Nephron progenitor cell (in vitro differentiated cells): ENCODE data around the gene MARF1.
"Not testable (repeated sequence)": the region's sequence is repeated elsewhere in the genome, so short reads cannot be mapped to it uniquely, and the experiment has no call there.

Experiments
- DNase-seq: peaks from one replicate; pipeline ENCODE4 v3.0.0; 2021
- H3K27ac Mint-ChIP-seq: 2 replicates; pipeline ENCODE4 v1.8.0; 2021; ENCODE audit warnings: mild to moderate bottlenecking, moderate library complexity, mixed read lengths
- H3K27me3 Mint-ChIP-seq: 2 replicates; pipeline ENCODE4 v1.8.0; 2021; ENCODE audit warnings: mild to moderate bottlenecking, low read depth, mixed read lengths; ENCODE audit not compliant: poor library complexity
- H3K36me3 Mint-ChIP-seq: 2 replicates; pipeline ENCODE4 v1.8.0; 2021; ENCODE audit warnings: low read depth, mixed read lengths
- H3K4me1 Mint-ChIP-seq: 2 replicates; pipeline ENCODE4 v1.8.0; 2021; ENCODE audit warnings: mixed read lengths
- H3K4me3 Mint-ChIP-seq: 2 replicates; pipeline ENCODE4 v1.8.0; 2021; ENCODE audit warnings: mild to moderate bottlenecking, moderate library complexity, mixed read lengths
- H3K9me3 Mint-ChIP-seq: 2 replicates; pipeline ENCODE4 v1.8.0; 2021; ENCODE audit warnings: mild to moderate bottlenecking, moderate library complexity, mixed read lengths
- CTCF ChIP-seq: fragments of 200-600 bp; sonication (generic); IDR thresholded peaks from 2 replicates; pipeline ENCODE4 v1.5.0; 2021; ENCODE audit warnings: antibody characterized with exemption

The MARF1 gene

GRCh38 chr16:15686287-15686686 is 43.3 kb upstream of the MARF1 start:
- Mint-ChIP-seq H3K4me3 (no peak overlapping the region), H3K27ac (peak overlapping the region; percentile 44), H3K4me1 (no peaks in the 10 kb centered on the region), H3K27me3 (no peaks in the 10 kb centered on the region), H3K36me3 (peaks cover 48% of the 10 kb centered on the region), H3K9me3 (no peaks in the 10 kb centered on the region)
- DNase-seq = no peak
- TF ChIP-seq CTCF = no peak

- no peaks in the 10 kb centered on the region for H3K9me3 Mint-ChIP-seq
- no peak for DNase-seq
- peak; percentile 33 for TF ChIP-seq CTCF
- no peak overlapping the region for H3K4me3 Mint-ChIP-seq
- H3K36me3 Mint-ChIP-seq = peaks cover 51% of the 10 kb centered on the region
- H3K27ac Mint-ChIP-seq = no peak overlapping the region
- H3K27me3 Mint-ChIP-seq = no peaks in the 10 kb centered on the region
- peaks cover 8% of the 10 kb centered on the region for H3K4me1 Mint-ChIP-seq
These were observed 39.2 kb upstream of the MARF1 start for GRCh38 chr16:15682105-15682570.

GRCh38 chr16:15677447-15677846 is 34.5 kb upstream of the MARF1 start:
- Mint-ChIP-seq H3K27ac (peak overlapping the region; percentile 70), H3K9me3 (no peaks in the 10 kb centered on the region), H3K27me3 (no peaks in the 10 kb centered on the region), H3K4me3 (no peak overlapping the region), H3K36me3 (peaks cover 45% of the 10 kb centered on the region), H3K4me1 (peaks cover 32% of the 10 kb centered on the region)
- no peak for DNase-seq
- no peak for TF ChIP-seq CTCF

- peak; percentile 17 for DNase-seq
- no peaks in the 10 kb centered on the region for H3K9me3 Mint-ChIP-seq
- peak overlapping the region; percentile 93 for H3K27ac Mint-ChIP-seq
- peaks cover 40% of the 10 kb centered on the region for H3K4me1 Mint-ChIP-seq
- H3K36me3 Mint-ChIP-seq = peaks cover 44% of the 10 kb centered on the region
- no peak overlapping the region for H3K4me3 Mint-ChIP-seq
- no peaks in the 10 kb centered on the region for H3K27me3 Mint-ChIP-seq
- no peak for TF ChIP-seq CTCF
These were observed 33.6 kb upstream of the MARF1 start for GRCh38 chr16:15676506-15676905.

- no peak for TF ChIP-seq CTCF
- no peak for DNase-seq
- Mint-ChIP-seq H3K4me3 (no peak overlapping the region), H3K9me3 (no peaks in the 10 kb centered on the region), H3K27me3 (no peaks in the 10 kb centered on the region), H3K4me1 (peaks cover 34% of the 10 kb centered on the region), H3K27ac (no peak overlapping the region), H3K36me3 (peaks cover 39% of the 10 kb centered on the region)
These were observed 31.6 kb upstream of the MARF1 start for GRCh38 chr16:15674571-15674970.

- TF ChIP-seq CTCF = no peak
- no peaks in the 10 kb centered on the region for H3K27me3 Mint-ChIP-seq
- no peak overlapping the region for H3K4me3 Mint-ChIP-seq
- peaks cover 31% of the 10 kb centered on the region for H3K36me3 Mint-ChIP-seq
- H3K27ac Mint-ChIP-seq = peak overlapping the region; percentile 91
- no peak for DNase-seq
- peaks cover 34% of the 10 kb centered on the region for H3K4me1 Mint-ChIP-seq
- no peaks in the 10 kb centered on the region for H3K9me3 Mint-ChIP-seq
These were observed 29.7 kb upstream of the MARF1 start for GRCh38 chr16:15672514-15673167.

- H3K9me3 Mint-ChIP-seq, H3K4me3 Mint-ChIP-seq, H3K27me3 Mint-ChIP-seq, DNase-seq: not testable (repeated sequence)
- H3K27ac Mint-ChIP-seq = peak overlapping the region; percentile 85
- peaks cover 34% of the 10 kb centered on the region for H3K36me3 Mint-ChIP-seq
- peaks cover 34% of the 10 kb centered on the region for H3K4me1 Mint-ChIP-seq
These were observed 29.2 kb upstream of the MARF1 start for GRCh38 chr16:15672127-15672513.
